ENCODE data around the gene PLCB1. TPM values are rescaled to one million over a fixed set of nuclear protein-coding genes. Genes with fewer than 3 reads are reported as not detected.

PLCB1 gene
- total and polyA plus RNA-seq, 7 donors = 1.5 to 10.7 (median 4.2) TPM

- no peak overlapping the region for H3K4me3 ChIP-seq
- H3K36me3 ChIP-seq (ENCODE audit: insufficient read depth in 1 of 2, low read depth in 1 of 2) = no peaks in the 10 kb centered on the region
- no peak overlapping the region for H3K27ac ChIP-seq
- WGBS, 3 donors = 71 to 82% (median 73%) methylated on average over 8 of the region's 8 CpGs
- H3K4me1 ChIP-seq = peaks cover 13% of the 10 kb centered on the region
- H3K9me3 ChIP-seq = no peaks in the 10 kb centered on the region
- ATAC-seq (no peak), DNase-seq (no peak)
- TF ChIP-seq CTCF (IDR thresholded peaks at IDR 0.05) = no peak
- intact Hi-C loops (cut with DNase I) = loop anchor here in 1 of 2 donors (10.0 kb wide), 1 partner anchor 537 kb away; no protein-coding TSS in a partner anchor
- H3K27me3 ChIP-seq (ENCODE audit: insufficient read depth in 3 of 3, low read length in 2 of 3) = no peaks in the 10 kb centered on the region
Observed at GRCh38 chr20:8661229-8661952, 529.3 kb downstream of the PLCB1 start.

DNA sequence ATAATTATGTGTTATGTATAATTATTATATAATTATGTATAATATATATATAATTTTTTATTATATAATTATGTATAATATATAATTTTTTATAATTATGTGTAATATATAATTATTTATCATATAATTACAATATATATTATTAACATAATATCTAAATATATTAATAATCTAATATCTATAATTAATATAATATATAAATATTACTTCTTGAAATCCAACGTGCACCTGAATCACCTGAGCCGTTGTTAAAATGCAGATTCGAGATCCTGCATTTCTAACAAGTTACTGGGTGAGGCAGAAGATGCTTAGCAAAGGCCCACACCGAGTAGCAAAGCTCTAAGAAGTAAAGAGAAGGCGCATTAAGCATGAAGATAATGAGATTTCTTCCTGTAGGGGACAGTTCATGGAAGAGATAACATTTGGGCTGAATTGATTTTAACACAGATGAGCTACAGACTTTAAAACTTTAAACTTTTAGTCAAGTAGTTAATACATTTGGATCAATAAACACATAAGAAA lies 530.4 kb downstream of the PLCB1 start:
- ATAC-seq = no peak
- no peak for TF ChIP-seq CTCF (IDR thresholded peaks at IDR 0.05)
- intact Hi-C loops (cut with DNase I) = loop anchor here in 1 of 2 donors (10.0 kb wide), 1 partner anchor 538 kb away; no protein-coding TSS in a partner anchor

DNA sequence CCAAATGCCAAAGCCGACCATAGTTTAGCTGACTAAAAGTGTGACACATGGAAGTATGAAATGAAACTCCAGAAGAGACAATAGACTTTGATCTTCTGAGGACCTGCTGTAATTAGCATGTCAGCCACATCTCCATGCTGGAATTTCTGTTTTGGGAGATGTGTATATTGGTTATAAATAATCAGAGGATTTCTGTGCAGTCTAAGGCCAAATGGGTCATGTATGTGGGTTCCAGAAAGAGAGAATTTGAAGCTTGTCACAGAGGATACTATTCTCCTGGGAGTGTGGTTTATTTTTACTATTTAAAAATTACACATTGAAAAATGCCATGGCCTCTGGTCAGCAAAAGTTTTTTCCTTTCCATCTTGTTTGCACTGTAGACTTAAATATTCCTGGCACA lies 531.4 kb downstream of the PLCB1 start:
- intact Hi-C loops (cut with DNase I) = loop anchor here in 1 of 2 donors (10.0 kb wide), 1 partner anchor 539 kb away; no protein-coding TSS in a partner anchor
- 72 to 80% (median 78%) methylated on average over 1 of the region's 1 CpG for WGBS, 3 donors
- Histone ChIP-seq H3K9me3 (no peaks in the 10 kb centered on the region), H3K4me1 (peaks cover 13% of the 10 kb centered on the region), H3K27me3 (ENCODE audit: insufficient read depth in 3 of 3, low read length in 2 of 3) (no peaks in the 10 kb centered on the region), H3K36me3 (ENCODE audit: insufficient read depth in 1 of 2, low read depth in 1 of 2) (no peaks in the 10 kb centered on the region), H3K27ac (no peak overlapping the region), H3K4me3 (no peak overlapping the region)
- DNase-seq (no peak), ATAC-seq (no peak)
- no peak for TF ChIP-seq CTCF (IDR thresholded peaks at IDR 0.05)

More for the DNA sequence above, 530.4 kb downstream of the PLCB1 start:
- Histone ChIP-seq H3K4me1 (peaks cover 13% of the 10 kb centered on the region), H3K9me3 (no peaks in the 10 kb centered on the region), H3K4me3 (no peak overlapping the region), H3K27ac (no peak overlapping the region), H3K27me3 (ENCODE audit: insufficient read depth in 3 of 3, low read length in 2 of 3) (no peaks in the 10 kb centered on the region), H3K36me3 (ENCODE audit: insufficient read depth in 1 of 2, low read depth in 1 of 2) (no peaks in the 10 kb centered on the region)
- DNase-seq = no peak
- WGBS, 3 donors = 82 to 89% (median 86%) methylated on average over 5 of the region's 5 CpGs

GRCh38 chr20:8664778-8665177 lies 532.7 kb downstream of the PLCB1 start:
- H3K4me1 ChIP-seq = peaks cover 13% of the 10 kb centered on the region
- no peak overlapping the region for H3K4me3 ChIP-seq
- no peak overlapping the region for H3K27ac ChIP-seq
- DNase-seq (no peak), ATAC-seq (peak in 3 of 4 donors; percentile 61 to 91 (median 90))
- intact Hi-C loops (cut with DNase I) = loop anchor here in 1 of 2 donors (10.0 kb wide), 1 partner anchor 540 kb away; no protein-coding TSS in a partner anchor
- TF ChIP-seq CTCF (IDR thresholded peaks at IDR 0.05) = peak; percentile 20
- 37 to 50% (median 38%) methylated on average over 4 of the region's 4 CpGs for WGBS, 3 donors
- no peaks in the 10 kb centered on the region for H3K27me3 ChIP-seq (ENCODE audit: insufficient read depth in 3 of 3, low read length in 2 of 3)
- no peaks in the 10 kb centered on the region for H3K9me3 ChIP-seq
- H3K36me3 ChIP-seq (ENCODE audit: insufficient read depth in 1 of 2, low read depth in 1 of 2) = no peaks in the 10 kb centered on the region
